ENCODE results near the gene CCT5.
"Not testable (repeated sequence)": the region's sequence is repeated elsewhere in the genome, so short reads cannot be mapped to it uniquely, and the experiment has no call there.

The CCT5 gene

DNA sequence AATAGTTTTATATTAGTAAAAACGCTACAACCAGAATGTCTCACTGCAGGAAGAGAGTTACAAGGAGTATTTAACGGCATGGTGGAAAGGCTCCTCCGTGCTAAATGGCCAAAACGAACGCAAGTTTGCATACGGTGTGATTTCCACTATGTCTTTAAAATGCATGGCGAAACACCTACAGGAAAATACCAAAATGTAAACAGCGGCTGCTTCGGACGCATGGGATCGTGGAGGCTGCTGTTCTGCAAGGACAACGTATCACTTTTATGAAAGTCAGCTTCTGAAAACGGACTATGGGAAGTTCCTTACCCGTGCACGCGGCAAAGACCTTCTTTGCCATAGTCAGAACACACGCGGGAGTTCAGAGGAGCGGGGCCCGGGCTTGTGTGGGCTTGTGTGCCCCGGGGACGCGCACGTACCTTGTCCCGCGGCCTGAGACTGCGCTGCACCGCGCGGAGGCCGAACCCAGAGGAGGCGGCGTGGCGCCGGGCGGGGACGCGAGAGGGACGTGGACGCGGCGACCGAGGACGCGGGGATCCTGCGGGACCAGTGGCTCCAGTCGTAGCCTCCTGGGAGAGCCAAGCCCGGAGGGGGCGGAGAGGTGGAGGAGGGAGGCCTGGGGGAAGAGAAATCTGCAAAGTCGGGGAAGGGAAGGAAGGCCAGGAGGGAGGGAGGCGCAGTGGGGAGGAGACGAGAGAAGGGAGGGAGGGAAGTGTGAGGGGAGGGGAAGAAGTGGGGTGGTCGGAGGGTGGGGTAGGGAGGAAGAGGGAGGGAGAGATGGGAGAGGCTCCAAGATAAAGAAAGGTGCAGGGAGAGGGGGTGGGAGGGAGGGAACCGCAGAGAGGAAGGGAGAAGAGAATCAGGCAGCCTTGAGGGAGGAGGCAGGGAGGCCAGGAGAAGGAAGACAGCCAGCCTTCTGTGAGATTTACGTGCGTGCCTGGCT, 57.4 kb downstream of the CCT5 start, which contains the start of gene CMBL:
CMBL (minus strand) TSS at position 697 of the 943 bp plus-strand sequence. CDS start 17,140 bp downstream, outside the sequence.
- H3K4me2 ChIP-seq (ENCODE audit: insufficient read depth, low read length), result no peak within 1 kb of the TSS
- DNase-seq, result no peak
- H3K36me3 ChIP-seq (ENCODE audit: insufficient read depth, low read length), result no peaks in the 10 kb centered on the region
- no peak within 1 kb of the TSS for H3K4me3 ChIP-seq (ENCODE audit: low read depth in 1 of 2, low read length in 2 of 2)
- H3K27ac ChIP-seq (ENCODE audit: low read length), result no peak within 1 kb of the TSS
- H3K9me3 ChIP-seq (ENCODE audit: insufficient read depth, low read length, severe bottlenecking), result no peaks in the 10 kb centered on the region
- ATAC-seq (ENCODE audit: insufficient read depth, low read depth), result no peak
- H2AFZ ChIP-seq (ENCODE audit: low read depth, low read length), result no peak within 1 kb of the TSS
- H3K9ac ChIP-seq (ENCODE audit: low read depth, low read length), result no peak within 1 kb of the TSS
- no peaks in the 10 kb centered on the region for H4K20me1 ChIP-seq (ENCODE audit: insufficient read depth, low read length)
- H3K27me3 ChIP-seq (ENCODE audit: insufficient read depth, low read length, poor library complexity), result no peaks in the 10 kb centered on the region
- H3K4me1 ChIP-seq (ENCODE audit: insufficient read depth, low read length), result no peaks in the 10 kb centered on the region
- TF ChIP-seq, protein P1, sequence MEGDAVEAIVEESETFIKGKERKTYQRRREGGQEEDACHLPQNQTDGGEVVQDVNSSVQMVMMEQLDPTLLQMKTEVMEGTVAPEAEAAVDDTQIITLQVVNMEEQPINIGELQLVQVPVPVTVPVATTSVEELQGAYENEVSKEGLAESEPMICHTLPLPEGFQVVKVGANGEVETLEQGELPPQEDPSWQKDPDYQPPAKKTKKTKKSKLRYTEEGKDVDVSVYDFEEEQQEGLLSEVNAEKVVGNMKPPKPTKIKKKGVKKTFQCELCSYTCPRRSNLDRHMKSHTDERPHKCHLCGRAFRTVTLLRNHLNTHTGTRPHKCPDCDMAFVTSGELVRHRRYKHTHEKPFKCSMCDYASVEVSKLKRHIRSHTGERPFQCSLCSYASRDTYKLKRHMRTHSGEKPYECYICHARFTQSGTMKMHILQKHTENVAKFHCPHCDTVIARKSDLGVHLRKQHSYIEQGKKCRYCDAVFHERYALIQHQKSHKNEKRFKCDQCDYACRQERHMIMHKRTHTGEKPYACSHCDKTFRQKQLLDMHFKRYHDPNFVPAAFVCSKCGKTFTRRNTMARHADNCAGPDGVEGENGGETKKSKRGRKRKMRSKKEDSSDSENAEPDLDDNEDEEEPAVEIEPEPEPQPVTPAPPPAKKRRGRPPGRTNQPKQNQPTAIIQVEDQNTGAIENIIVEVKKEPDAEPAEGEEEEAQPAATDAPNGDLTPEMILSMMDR (IDR thresholded peaks at IDR 0.05; ENCODE audit: borderline replicate concordance, extremely low read depth, low read length, poor library complexity, severe bottlenecking), result no peak
- TF ChIP-seq EZH2 (IDR thresholded peaks at IDR 0.05; ENCODE audit: borderline replicate concordance, low read depth, low read length, severe bottlenecking), result no peak
- H3K79me2 ChIP-seq (ENCODE audit: insufficient read depth, low read length), result no peaks in the 10 kb centered on the region

DNA sequence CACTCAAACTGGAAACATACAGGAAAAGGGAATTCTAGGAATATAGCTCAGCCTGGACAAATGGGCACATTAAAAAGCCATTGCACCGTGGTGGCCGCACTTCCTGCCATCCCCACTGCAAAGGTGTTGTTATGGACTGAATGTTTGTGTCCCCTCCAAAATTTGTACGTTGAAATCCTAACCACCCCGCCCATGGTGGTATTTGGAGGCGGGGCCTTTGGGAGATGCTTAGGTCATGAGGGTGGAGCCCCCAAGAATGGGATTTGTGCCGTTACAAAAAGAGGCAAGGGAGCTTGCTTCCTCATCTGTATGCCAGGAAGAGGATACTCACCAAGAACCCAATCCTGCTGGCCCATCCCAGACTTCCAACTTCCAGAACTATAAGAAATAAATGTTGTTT, 58.8 kb downstream of the CCT5 start:
- Histone ChIP-seq H3K9ac (ENCODE audit: low read depth, low read length) (no peak overlapping the region), H3K9me3 (ENCODE audit: insufficient read depth, low read length, severe bottlenecking) (no peaks in the 10 kb centered on the region), H3K27me3 (ENCODE audit: insufficient read depth, low read length, poor library complexity) (no peaks in the 10 kb centered on the region), H3K4me3 (ENCODE audit: low read depth in 1 of 2, low read length in 2 of 2) (no peak overlapping the region), H3K27ac (ENCODE audit: low read length) (no peak overlapping the region), H3K4me2 (ENCODE audit: insufficient read depth, low read length) (no peak overlapping the region), H4K20me1 (ENCODE audit: insufficient read depth, low read length) (no peaks in the 10 kb centered on the region), H3K79me2 (ENCODE audit: insufficient read depth, low read length) (no peaks in the 10 kb centered on the region), H3K4me1 (ENCODE audit: insufficient read depth, low read length) (no peaks in the 10 kb centered on the region), H3K36me3 (ENCODE audit: insufficient read depth, low read length) (no peaks in the 10 kb centered on the region), H2AFZ (ENCODE audit: low read depth, low read length) (no peak overlapping the region)
- ATAC-seq (ENCODE audit: insufficient read depth, low read depth) (no peak), DNase-seq (no peak)
- TF ChIP-seq EZH2 (IDR thresholded peaks at IDR 0.05; ENCODE audit: borderline replicate concordance, low read depth, low read length, severe bottlenecking), result no peak
- TF ChIP-seq, protein P1 (IDR thresholded peaks at IDR 0.05; ENCODE audit: borderline replicate concordance, extremely low read depth, low read length, poor library complexity, severe bottlenecking), result no peak

DNA sequence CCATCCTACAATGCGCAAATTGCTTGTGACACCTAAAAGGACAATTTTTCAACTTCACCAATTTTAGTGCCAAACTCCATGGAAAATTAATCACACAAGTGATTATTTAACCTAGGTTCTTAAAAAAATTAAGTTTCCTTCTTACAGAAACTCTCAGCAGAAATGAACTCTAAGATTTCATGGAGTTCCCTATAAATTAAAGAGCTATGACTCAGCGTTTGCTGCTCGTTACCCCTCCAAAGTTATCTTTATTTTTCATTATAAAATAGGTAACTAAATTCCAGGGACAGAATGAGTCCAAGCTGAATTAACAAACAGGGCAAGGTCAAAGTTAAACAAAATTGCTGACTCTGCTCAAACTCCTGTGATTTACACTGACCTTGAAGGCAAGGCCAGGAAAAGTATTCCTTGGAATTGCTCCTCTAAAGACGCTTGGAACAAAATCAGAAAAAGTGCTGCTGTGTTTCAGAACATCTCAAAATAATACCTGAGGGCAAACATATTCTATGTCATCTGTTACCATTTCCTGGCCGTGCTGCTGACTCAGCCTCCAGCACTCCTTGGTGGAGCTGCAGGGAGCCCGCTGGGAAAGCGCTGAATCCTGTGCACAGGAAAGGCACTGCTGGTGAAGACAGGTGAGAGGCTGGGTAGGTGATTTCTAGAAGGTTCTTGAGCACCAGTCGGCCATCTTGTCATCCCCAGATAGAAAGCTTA, 60.1 kb downstream of the CCT5 start:
- Histone ChIP-seq H3K4me2 (ENCODE audit: insufficient read depth, low read length) (no peak overlapping the region), H2AFZ (ENCODE audit: low read depth, low read length) (no peak overlapping the region), H3K9me3 (ENCODE audit: insufficient read depth, low read length, severe bottlenecking) (no peaks in the 10 kb centered on the region), H3K79me2 (ENCODE audit: insufficient read depth, low read length) (no peaks in the 10 kb centered on the region), H3K36me3 (ENCODE audit: insufficient read depth, low read length) (no peaks in the 10 kb centered on the region), H3K4me3 (ENCODE audit: low read depth in 1 of 2, low read length in 2 of 2) (no peak overlapping the region), H3K27ac (ENCODE audit: low read length) (no peak overlapping the region), H3K9ac (ENCODE audit: low read depth, low read length) (no peak overlapping the region), H4K20me1 (ENCODE audit: insufficient read depth, low read length) (no peaks in the 10 kb centered on the region), H3K4me1 (ENCODE audit: insufficient read depth, low read length) (no peaks in the 10 kb centered on the region), H3K27me3 (ENCODE audit: insufficient read depth, low read length, poor library complexity) (no peaks in the 10 kb centered on the region)
- TF ChIP-seq, protein P1 (IDR thresholded peaks at IDR 0.05; ENCODE audit: borderline replicate concordance, extremely low read depth, low read length, poor library complexity, severe bottlenecking), result no peak
- no peak for TF ChIP-seq EZH2 (IDR thresholded peaks at IDR 0.05; ENCODE audit: borderline replicate concordance, low read depth, low read length, severe bottlenecking)
- DNase-seq, result no peak
- ATAC-seq (ENCODE audit: insufficient read depth, low read depth), result no peak

DNA sequence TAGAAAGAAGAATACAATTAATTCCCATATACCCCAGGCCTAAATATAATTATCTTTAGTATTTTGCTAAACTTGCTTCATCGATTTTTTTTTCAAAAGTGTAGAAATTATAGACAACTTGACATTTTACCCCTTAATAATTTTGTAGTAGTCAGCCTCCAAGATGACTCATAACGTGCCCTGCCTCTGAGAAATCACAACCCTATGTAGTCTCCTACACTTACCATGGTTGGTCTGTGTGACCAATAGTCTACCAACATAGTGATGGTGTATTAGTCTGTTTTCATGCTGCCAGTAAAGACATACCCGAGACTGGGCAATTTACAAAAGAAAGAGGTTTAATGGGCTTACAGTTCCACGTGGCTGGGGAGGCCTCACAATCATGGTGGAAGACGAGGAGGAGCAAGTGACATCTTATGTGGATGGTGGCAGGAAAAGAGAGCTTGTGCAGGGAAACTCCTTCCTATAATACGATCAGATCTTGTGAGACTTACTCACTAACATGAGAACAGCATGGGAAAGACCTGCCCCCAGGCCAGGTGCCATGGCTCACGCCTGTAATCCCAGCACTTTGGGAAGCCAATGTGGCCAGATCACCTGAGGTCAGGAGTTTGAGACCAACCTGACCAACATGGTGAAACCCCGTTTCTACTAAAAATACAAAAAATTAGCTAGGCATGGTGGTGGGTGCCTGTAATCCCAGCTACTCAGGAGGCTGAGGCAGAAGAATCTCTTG, 60.9 kb downstream of the CCT5 start:
- not testable (repeated sequence) for H3K4me2 ChIP-seq (ENCODE audit: insufficient read depth, low read length); H3K9me3 ChIP-seq (ENCODE audit: insufficient read depth, low read length, severe bottlenecking); ATAC-seq (ENCODE audit: insufficient read depth, low read depth); H3K36me3 ChIP-seq (ENCODE audit: insufficient read depth, low read length); H2AFZ ChIP-seq (ENCODE audit: low read depth, low read length); H3K9ac ChIP-seq (ENCODE audit: low read depth, low read length); H3K79me2 ChIP-seq (ENCODE audit: insufficient read depth, low read length); DNase-seq; H3K27ac ChIP-seq (ENCODE audit: low read length); H3K4me3 ChIP-seq (ENCODE audit: low read depth in 1 of 2, low read length in 2 of 2); H3K27me3 ChIP-seq (ENCODE audit: insufficient read depth, low read length, poor library complexity); H4K20me1 ChIP-seq (ENCODE audit: insufficient read depth, low read length); H3K4me1 ChIP-seq (ENCODE audit: insufficient read depth, low read length)

Measured in DND-41 (cell line).